GM19023 (cell line): ENCODE data around the gene CS.

Experiments
- ATAC-seq: cut with Tn5 transposase; IDR thresholded peaks from one replicate; pipeline ENCODE4 v1.9.1; 2021; ENCODE audit warnings: mild to moderate bottlenecking, moderate library complexity; ENCODE audit not compliant: unreplicated experiment

The CS gene

DNA sequence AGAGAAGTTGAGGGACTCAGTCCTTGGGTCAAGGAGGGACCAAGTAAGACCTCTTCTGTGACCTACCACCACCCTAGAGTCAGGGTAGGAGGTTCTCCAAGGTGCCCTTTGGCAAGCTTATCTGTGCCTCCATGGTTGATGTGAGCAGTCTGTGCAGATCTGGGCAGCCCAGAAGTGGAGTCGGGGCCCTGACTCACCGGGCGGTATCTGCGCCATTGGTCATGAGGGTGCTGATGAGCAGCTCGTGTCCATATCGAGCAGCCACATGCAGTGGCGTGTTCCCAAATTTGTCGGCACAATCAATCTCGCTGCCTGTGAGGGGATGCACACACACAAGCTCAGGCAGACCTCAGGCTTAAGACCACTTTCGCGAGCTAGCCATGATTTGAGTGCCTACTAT is 47.0 kb downstream of the CS start:
- ATAC-seq, result no peak

- ATAC-seq, result no peak
Observed at GRCh38 chr12:56252649-56253048, 47.5 kb downstream of the CS start.

DNA sequence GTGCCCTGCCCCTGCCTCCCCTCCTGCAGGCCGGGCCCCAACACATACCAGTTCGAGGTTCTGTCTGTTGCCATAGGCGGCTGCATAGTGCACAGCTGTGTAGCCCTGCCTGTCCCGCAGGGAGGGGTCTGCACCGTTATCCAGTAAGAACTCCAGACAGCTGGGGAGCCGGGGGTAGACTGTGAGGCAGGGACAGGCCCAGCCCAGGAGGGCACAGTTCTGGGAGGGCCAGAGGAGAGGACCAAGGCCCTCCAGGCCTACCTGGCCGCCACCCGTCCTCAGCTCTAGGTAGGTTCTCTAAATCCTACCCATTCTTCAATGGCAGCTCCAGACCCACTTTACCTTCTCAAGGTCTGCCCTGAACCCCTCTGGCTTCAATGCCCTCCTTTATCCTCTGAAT is 51.4 kb downstream of the CS start:
- ATAC-seq, result no peak

DNA sequence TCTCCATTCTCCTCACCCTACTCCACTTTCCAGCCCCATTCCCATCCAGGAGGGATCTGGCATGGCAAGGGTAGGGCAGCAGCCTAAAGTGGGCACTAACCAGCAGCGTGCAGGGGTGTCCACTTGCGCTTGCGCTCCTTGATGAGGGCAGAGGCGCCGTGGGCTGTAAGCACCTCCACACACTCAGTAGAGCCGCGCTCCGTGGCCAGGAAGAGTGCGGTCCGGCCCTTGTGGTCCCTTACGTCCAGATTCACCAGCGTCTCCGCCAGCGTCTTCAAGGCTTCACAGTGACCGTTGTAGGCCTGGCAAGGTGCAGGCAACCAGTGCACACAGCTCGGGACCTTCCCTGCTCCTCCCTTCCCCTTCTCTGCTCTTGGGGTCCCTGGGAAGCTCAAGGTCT is 52.2 kb downstream of the CS start:
- ATAC-seq, result no peak

DNA sequence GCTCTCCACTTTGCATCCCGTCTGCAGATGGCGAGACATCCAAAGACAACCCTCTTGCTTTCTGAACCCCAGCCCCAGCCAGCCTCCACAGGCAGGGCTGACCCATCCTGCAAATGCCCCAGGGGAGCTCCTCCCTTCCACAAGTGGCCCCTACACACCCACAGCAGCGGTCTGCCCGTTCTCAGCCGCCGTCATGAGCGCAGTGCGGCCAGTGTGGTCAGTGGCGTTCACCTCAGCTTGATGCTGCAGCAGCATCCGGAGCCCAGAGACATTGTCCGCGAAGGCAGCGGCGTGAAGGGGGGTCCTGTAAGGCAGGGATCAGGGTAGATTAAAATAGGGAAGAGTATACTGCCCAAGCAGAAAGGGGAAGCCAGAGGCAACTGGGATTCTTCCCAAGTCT is 55.6 kb downstream of the CS start:
- no peak for ATAC-seq

DNA sequence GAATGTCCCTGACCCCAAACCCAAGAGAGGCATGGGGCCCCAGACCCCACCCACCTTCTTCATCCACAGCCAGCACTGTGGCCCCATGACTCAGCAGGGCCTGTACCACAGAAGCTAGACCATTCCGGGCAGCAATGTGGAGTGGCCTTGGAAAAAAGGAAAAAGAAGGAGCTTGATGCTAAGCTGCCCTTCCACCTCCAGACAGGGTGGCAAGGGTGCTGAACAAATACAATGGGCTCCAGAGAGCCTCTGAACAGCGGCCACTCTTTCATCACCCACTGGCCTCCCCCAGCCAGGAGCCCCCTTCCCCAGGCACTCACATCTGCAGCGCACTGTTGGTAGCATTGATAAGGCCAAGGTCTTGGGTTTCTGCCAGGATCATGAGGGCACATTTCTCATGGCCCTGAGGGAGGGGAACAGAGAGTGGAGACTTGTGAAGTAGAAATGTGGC is 56.4 kb downstream of the CS start:
- no peak for ATAC-seq

DNA sequence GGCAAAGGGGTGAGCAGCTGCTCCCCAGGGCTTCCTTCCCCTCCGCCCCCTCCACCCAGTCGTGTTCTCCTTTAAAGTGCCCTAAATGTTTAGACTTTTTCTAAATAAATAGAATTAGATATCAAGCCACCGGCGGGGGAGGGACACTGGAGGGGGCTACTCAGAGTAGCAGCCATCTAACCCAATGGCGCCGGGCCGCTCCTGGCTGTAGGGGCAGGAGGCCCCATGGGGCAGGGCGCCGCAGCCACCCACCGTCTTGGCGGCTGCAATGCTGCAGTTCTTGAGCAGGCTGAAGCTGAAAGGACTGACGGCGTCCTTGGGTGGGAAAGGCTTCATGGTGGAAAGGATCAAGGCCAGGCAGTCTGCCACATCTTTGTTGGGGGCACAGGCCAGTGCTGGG is 57.1 kb downstream of the CS start:
- no peak for ATAC-seq

DNA sequence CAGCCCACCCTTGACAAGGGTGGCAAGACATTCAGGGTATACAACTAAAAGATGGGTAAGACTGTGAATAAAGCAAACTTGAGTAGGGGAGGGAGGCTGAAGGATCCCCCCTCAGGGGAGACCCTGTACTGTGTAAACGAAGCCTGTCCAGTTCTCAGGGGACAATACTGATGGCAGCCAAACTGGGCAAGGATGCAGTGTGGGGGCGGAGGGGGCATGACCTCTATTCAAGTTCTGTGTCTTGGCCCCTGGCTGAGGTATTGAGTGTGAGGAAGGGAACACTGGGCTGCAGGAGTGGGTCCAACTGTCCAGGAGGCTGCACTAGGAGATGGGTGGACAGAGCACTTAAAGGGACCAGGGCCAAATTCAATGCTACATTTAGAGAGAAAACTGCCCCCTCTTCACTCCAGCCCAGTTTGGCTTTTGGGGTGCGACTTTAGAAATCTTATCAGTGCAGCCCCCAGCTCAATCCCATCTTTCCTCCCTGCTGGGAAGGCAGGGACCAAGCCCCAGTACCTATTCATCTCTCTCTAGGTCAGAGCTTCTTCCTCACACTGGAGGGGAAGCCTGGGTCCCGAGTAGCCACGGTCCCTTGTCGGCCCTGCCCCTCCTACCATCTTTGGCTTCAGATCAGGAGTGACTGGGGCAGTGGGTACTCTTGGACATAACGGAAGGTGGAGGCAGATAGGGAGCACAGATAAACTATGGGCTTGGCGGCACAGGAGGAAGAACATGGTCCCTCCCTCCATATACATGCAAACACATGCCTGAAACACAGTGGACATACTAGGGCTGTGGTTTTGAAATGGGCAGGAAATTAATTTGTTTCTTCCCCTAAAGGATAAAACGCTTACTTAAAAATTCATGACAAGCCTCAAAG is 58.5 kb downstream of the CS start:
- no peak for ATAC-seq

DNA sequence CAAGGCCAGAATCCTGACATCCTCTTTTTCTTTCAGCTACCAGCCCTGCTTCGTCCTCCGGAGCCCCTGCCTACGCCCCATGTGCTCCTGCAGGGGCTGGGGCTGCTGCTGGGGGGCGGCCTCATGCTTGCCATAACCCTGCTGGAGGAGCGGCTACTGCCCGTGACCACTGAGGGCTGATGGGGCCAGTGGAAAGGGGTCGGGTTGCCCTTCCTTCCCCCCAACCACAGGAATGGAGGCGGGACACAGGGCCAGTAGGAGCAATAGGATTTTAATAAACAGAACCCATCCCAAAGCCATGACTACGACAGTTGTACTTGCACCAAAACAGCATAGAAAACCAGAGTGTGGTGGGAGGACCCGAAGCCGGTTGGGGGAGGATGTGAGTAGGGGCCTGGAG is 62.6 kb downstream of the CS start:
- no peak for ATAC-seq

GRCh38 chr12:56236985-56237384 is 63.1 kb downstream of the CS start:
- ATAC-seq, result no peak

DNA sequence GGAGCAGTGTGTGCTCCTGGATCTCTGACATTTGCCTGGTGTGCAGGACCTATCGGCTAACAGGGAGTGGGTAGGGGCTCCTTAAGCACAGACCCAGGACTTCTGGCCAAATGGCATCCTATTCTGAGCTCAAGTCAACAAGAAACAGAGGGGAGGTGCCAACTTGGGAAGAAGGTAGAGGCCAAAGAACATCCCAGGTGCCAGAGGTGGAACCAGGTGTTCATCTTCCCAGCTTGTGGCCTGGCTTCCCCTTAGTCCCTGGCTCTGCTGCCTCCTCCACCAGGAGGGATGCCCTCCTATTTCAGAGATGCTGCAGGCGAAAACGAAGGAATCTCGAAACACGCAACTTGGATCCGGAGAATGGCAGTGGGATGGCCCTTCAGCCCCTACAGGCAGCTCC is 64.0 kb downstream of the CS start:
- no peak for ATAC-seq

DNA sequence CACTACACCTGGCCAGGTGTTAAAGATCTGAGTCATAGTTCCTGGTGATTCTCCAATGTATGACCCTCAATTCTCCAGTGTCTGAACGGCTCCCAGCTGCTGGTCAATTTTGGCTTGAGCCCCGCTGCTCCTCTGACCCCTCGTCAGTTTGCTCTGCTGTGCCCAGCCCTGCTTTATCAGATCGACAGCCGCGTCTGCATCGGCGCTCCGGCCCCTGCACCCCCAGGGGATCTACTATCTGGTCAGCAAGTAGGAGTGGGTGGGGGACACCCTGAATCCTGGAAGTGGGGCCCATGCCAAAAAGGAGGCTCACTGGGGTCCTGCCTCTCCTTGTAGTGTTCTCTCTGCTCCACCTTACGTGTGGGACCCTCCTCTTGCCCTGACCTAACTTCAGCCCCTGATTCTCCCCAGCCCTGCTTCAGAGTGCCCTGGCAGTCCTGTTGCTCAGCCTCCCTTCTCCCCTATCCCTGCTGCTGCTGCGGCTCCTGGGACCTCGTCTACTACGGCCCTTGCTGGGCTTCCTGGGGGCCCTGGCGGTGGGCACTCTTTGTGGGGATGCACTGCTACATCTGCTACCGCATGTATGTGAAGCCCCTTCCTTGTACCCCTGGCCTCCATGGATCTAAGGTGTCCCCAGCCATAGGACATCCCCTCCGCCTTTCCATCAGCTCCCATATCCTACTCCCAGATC is 65.2 kb downstream of the CS start:
- no peak for ATAC-seq

DNA sequence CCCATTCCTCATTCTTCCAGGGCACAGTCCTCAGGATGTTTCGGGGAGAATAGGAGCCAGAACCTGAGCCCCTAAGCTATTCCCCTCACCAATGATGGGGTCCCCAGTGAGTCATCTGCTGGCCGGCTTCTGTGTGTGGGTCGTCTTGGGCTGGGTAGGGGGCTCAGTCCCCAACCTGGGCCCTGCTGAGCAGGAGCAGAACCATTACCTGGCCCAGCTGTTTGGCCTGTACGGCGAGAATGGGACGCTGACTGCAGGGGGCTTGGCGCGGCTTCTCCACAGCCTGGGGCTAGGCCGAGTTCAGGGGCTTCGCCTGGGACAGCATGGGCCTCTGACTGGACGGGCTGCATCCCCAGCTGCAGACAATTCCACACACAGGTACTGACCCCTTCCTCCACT is 68.9 kb downstream of the CS start:
- ATAC-seq, result no peak

DNA sequence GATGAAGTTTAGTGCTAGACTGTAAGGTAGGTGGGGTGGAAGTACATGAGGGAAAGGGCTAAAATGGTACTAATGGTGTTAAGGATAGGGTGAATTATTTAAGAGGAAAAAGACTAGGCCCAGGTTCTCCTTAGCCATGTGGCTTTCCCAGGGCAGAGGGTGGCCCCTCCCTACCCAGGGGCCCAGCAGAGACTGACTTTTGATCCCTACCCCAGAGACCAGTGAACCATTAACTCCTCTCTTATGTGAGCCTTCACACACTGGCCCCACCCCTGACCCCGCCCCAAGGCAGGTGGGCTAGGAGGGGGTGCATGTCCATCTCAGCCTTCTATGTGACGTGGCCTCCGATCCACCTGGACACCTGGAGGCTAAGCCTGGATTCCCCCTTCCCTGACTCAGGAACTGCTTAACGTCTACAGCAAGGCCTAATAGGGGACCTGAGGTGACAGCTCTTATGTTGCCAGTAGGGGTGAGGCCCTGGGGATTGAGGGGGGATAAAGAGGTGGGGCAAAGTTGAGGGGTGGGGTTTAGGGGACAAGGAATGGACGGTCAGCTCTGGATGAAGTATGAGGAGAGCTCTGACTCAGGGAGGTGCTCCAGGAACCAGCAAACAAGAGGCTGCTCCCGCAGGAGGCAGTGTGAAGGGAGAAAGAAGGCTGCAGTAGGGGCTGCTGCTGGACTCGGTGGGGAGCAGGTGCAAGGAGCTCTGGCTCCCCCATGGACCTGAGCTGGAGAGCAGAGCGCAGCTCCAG is 69.5 kb downstream of the CS start:
- no peak for ATAC-seq

DNA sequence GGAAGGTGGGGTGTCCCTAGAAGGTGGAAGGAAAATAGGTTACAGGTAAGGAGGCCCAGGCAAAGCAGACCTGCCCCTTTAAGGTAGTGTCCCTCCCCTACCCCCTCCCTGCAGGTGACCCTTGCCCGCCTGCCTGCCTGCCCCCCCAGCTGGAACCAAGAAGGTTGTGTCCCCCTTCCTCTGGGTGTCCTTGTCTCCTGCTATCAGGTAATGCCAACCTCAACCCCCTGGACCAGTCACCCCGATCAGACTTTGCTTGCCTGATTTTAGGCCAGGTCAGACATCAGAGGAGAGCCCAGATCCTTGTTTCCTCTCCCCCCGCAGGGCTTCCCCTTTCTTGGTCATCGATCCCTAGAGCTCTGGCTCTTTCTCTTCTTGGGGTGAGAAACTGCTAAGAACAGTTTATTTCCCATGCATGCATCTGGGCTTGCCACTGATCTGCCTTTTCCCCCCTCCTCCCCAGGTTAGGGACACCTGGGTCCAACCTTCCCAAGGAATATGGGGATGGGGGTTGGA is 70.2 kb downstream of the CS start, which contains the start of gene SLC39A5:
TSS of gene SLC39A5 (plus strand) at position 136 of the 516 bp plus-strand sequence. CDS start 1,224 bp downstream, outside the sequence.
- ATAC-seq, result no peak

DNA sequence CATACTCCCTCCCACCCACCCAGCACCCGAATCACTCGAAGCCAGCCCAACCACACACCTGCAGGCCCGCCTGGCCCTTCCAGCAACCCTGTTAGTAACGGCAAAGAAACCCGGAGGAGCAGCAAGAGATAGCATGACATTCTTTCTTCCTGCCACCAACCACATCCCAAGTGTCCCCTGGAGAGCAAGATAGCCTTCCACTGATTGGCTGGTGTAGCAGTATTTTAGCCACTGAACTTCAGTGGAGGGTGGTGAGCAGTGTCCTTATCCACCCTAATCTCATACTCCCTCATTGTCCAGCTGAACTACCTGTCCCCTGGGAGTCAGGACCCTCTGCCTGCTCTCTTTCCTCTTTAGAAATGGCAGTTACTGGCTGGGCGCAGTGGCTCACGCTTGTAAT is 71.0 kb downstream of the CS start:
- no peak for ATAC-seq

- no peak for ATAC-seq
Observed at GRCh38 chr12:56224954-56225353, 75.2 kb downstream of the CS start.

GRCh38 chr12:56224102-56224701 is 75.9 kb downstream of the CS start, which contains the start of gene NABP2:
Gene NABP2 (plus strand): TSS chr12:56224342. CDS start chr12:56224857, 515 bp downstream.
- peak; percentile 70 for ATAC-seq

DNA sequence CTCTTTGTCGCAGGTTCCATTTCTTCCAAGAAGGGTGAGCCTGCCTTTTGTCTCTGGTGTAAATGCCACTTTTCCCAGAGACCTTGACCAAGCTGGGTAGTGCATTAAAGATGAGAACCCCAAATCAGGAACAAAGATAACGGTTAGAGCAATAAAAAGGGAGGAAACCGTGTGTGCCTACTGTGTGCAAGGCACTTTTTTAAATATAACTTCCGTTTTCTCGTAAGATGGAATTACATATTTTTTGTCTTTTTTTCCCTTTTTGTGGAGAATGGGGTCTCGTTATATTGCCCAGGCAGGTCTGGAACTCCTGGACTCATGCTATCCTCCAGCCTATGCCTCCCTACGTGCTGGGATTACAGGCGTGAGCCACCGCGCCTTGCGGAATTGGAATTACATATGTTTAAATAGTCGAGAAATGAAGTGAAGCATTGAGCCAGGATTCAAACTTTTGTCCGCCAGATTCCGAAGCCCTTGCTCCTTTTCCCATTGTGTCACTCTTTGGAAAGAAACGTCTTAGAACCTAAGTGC is 76.5 kb downstream of the CS start:
- ATAC-seq, result no peak

DNA sequence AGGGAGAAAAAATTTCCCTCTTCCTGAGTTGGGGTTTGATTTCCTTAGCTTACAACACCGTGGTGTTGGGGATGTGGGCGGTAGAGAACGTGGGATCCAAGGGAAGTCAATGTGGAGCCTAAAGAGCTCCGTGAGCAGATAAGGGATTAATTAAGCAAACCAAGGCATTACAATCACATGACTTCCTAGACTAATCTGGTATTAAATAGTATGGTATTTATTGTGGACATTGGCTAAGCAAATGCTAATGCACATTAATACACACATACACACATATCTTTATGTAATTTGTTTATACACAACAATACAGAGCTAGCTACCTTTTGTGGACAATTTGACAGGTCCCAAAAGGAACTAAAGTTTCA is 77.6 kb downstream of the CS start:
- ATAC-seq, result no peak
